ENCODE results near the gene POLR1D.

Gene POLR1D

DNA sequence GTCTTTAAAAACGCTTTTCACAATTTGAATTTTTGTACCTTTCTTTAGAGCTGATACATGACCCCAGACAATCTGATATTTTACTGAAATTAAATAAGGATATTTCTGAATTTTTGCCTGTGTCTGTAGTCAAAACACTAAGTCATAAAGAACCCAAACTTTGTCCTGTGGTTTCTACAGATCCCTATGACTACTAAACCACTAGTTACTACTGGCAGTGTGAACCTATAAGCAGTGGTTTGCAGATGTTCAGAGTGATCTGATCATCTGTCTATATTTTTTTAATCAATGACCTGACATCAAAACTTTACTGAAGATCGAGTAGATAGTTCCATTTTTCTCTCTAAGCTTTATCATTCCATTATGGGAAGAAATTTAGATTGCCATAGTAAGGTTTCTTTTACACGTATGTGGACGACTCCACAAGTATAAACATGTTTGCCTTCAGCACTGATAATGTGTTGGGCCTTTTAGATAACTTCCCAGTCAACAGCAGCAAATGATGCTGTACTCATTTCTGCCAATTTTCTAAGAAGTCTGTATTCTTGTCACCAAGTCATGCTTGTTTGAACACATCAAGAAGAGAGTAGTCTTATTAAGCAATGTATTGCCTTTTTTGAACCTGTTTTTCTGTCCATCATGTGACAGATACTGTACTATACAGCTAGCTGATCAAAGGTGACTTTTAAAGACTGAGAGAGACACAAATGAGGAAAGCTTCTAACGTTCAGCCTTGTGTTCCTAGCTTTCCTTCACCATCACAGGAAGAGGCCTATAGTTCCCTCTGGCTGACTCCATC, 21.8 kb downstream of the POLR1D start:
- no peaks in the 10 kb centered on the region for H3K9me3 Mint-ChIP-seq
- H3K27me3 Mint-ChIP-seq, result no peaks in the 10 kb centered on the region
- H3K27ac Mint-ChIP-seq, result no peak overlapping the region
- DNase-seq, result no peak
- ATAC-seq, result no peak
- no peak overlapping the region for H3K4me3 Mint-ChIP-seq
- H3K4me1 Mint-ChIP-seq, result peaks cover 39% of the 10 kb centered on the region

DNA sequence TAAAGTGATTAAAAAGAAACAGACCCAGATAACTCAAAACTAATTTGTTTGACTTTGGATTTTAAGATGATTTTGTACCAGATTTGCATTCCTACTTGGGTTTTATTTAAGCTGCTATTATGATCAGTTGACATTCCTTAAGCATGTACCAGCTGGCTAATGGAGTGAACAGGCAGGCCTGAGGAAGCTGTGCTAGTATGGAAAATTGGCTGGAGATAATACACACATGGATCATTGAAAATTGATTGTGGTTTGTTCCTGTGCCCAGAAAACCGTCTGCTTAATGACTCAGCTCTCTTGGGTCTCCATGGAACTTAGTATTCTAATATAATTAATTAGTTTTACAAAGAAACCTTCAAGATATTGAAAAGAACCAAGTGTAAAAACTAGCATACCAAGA, 22.6 kb downstream of the POLR1D start:
- Mint-ChIP-seq H3K4me1 (peaks cover 33% of the 10 kb centered on the region), H3K27ac (no peak overlapping the region), H3K4me3 (no peak overlapping the region), H3K27me3 (no peaks in the 10 kb centered on the region), H3K9me3 (no peaks in the 10 kb centered on the region)
- no peak for DNase-seq
- ATAC-seq, result no peak

DNA sequence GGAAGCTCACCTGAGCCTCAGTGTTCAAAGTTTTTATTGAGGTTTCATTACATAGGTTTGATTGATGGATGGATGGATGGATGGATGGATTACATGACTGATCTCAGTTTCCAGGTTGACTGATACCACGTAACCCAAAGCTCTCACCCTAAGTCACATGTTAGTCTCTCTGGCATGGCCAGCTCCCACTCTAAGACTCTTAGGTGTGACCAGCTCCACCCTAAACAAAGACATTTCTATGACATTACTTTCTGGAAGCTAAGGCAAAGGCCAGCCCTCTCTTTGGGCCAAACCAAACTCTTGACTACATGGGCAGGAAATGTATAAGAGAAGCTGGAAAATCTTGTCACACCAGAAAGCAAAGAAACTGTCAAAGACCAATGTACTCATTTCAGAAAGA, 28.6 kb downstream of the POLR1D start:
- no peaks in the 10 kb centered on the region for H3K27me3 Mint-ChIP-seq
- H3K9me3 Mint-ChIP-seq, result peaks cover 11 to 12% of the 10 kb centered on the region in 2 donors
- DNase-seq (no peak), ATAC-seq (no peak)
- no peak overlapping the region for H3K27ac Mint-ChIP-seq
- H3K4me1 Mint-ChIP-seq, result peaks cover 7% of the 10 kb centered on the region
- no peak overlapping the region for H3K4me3 Mint-ChIP-seq

DNA sequence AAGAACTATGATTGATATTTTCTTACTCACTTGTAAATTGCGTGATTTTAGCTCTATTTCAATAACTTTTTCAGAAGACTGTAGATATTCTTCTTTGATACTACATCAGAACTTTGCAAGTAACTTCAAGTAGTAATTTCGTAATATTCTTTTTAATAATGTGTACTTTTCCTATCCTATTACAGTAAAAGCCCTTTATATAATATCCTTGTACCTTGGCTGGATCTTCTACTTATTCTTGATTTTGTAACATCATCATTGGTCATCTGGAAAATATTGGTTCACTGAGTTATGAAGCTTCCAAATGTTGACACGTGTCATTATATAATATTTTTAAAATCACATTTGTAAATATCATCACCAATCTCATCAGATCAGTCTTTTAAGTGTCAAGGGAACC, 32.4 kb downstream of the POLR1D start:
- Mint-ChIP-seq H3K27ac (no peak overlapping the region), H3K4me3 (no peak overlapping the region), H3K4me1 (no peaks in the 10 kb centered on the region), H3K27me3 (no peaks in the 10 kb centered on the region), H3K9me3 (peaks cover 11 to 12% of the 10 kb centered on the region in 2 donors)
- ATAC-seq (no peak), DNase-seq (no peak)

DNA sequence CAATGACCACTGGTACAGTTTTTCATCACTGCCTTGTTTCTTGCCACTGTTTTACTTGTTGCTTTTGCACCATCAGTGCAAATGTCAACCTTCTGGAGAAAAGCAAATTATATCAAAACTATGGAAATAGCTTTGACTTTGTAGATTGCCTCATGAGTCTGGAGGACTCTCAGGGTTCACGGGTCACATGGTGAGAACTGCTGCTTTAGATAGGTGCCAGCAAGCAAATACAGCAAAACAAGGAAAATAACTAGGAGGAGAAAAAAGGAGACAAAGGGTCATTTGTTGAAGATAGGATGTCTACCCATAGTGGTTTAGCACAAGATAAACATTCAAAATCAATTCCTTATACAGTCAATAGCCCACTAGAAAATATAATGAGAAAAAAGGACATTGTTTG, 33.1 kb downstream of the POLR1D start:
- no peak overlapping the region for H3K4me3 Mint-ChIP-seq
- ATAC-seq, result no peak
- DNase-seq, result no peak
- no peak overlapping the region for H3K27ac Mint-ChIP-seq
- H3K4me1 Mint-ChIP-seq, result no peaks in the 10 kb centered on the region
- peaks cover 8% of the 10 kb centered on the region in 2 donors for H3K9me3 Mint-ChIP-seq
- H3K27me3 Mint-ChIP-seq, result no peaks in the 10 kb centered on the region

DNA sequence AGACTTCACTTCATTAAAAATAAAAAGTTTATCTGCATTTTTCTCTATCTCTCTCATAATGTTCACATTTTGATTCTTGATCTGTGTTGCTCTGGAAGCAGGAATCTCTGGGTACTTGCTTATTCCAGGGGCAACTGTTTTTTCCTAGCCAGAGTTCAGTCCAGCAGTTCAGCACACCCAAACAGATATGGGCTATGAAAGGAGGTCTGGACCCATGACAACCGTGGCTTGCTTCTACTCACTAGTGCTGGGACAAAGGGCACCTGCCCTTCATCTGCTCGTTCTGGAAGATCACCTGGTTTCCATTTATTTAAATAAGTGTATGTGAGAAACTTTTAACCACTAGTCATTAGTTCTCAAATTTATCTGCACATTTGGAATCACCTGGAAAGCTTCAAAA, 36.0 kb downstream of the POLR1D start:
- Mint-ChIP-seq H3K27ac (no peak overlapping the region), H3K27me3 (no peaks in the 10 kb centered on the region), H3K9me3 (no peaks in the 10 kb centered on the region), H3K4me3 (no peak overlapping the region), H3K4me1 (peaks cover 12% of the 10 kb centered on the region)
- ATAC-seq (no peak), DNase-seq (no peak)

DNA sequence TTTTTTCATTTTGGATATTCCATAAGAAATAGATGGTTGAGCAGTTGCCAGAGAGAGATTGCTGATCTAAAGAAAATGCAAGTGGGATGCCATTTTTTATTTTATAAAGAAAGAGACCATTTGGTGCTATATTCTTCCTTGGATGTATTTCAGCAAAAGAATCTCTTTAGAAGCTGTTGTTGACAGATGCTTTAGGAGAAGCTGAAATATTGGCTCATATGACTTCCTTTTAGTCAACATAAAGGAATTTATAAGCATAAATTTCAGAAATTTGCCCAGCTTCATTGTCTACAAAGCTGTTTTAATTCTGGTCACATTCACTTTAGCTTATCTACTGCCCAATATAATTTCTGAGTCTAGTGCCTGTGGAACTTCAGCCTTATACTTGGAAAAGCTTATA, 36.9 kb downstream of the POLR1D start:
- DNase-seq, result no peak
- no peaks in the 10 kb centered on the region for H3K27me3 Mint-ChIP-seq
- ATAC-seq, result no peak
- peaks cover 12% of the 10 kb centered on the region for H3K4me1 Mint-ChIP-seq
- H3K9me3 Mint-ChIP-seq, result no peaks in the 10 kb centered on the region
- H3K27ac Mint-ChIP-seq, result no peak overlapping the region
- no peak overlapping the region for H3K4me3 Mint-ChIP-seq

DNA sequence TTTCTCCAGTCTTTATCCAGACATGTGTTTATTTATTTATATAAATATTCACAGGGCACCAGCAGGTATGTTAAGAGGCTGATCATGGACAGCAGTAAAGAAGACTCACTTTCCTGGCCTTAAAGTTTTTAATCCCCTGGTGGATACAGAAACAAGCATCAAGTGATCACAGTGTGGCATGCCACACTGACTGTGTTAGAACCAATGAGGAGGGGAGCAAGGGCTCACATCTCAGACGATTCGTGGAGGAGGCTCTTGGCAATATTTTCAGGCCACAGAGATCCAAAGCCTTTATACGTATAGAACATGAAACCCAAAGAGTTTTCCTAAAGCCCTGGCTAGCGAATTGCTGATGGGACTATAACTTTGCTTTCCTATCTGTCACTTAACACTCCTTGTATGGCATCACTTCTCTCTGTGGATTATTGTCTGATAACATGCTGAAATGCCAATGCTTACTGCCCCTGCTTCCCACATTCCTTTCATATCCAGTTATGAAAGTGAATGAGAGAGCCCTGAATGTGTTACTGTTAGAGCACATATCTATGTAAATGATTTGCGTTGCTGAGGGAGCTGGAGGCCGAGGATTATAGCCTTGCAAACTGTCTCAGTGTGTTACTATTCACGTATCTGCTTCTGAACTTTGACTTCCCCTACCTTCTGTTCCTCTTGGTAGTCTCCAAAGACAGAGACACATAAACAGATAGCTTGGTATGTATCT, 37.6 kb downstream of the POLR1D start:
- H3K4me1 Mint-ChIP-seq, result peaks cover 12% of the 10 kb centered on the region
- DNase-seq (no peak), ATAC-seq (no peak)

DNA sequence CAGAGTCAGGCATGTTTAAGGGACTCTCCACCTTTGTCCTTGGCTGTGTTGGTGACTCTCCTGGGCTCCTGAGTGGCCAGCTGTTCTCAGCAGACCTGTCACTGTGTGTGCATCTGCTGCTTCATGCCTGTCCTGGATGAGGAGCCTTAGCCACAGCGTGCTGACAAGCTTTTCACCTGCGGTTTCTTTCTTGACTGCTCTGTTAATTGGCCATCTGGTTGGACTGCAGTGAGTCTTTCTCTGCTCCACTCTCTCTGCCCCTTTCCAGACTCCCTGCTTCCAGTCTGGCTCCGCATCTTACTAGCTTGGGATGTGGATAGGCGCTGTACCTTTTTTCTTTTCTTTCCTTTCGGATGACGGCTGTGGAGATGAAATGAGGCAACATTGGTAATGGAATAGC, 38.8 kb downstream of the POLR1D start:
- Mint-ChIP-seq H3K27me3 (no peaks in the 10 kb centered on the region), H3K4me3 (no peak overlapping the region), H3K9me3 (no peaks in the 10 kb centered on the region), H3K27ac (no peak overlapping the region), H3K4me1 (peaks cover 12% of the 10 kb centered on the region)
- ATAC-seq (no peak), DNase-seq (no peak)

More for the DNA sequence above, 37.6 kb downstream of the POLR1D start:
- H3K27me3 Mint-ChIP-seq, result no peaks in the 10 kb centered on the region
- no peaks in the 10 kb centered on the region for H3K9me3 Mint-ChIP-seq
- H3K4me3 Mint-ChIP-seq, result no peak overlapping the region
- H3K27ac Mint-ChIP-seq, result no peak overlapping the region

DNA sequence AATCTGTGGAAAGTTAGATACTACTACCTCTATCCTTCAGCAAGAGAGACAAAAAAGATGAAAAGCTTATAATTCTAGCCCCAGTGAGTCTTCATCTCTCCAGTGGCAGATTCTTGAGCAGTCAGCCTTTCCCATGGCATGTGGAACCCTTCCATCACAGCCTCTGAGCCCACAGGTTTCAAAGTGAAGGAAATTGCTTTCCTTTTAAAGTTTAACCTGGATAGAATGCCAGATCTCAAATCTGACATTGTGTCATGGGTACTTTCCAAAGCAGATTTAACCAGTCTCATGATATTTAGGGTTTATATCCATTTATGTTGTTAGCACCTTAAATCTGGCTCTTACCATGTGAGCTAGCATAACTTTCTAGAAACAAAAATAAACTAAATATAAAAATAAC, 39.3 kb downstream of the POLR1D start:
- no peaks in the 10 kb centered on the region for H3K27me3 Mint-ChIP-seq
- peaks cover 12% of the 10 kb centered on the region for H3K4me1 Mint-ChIP-seq
- no peaks in the 10 kb centered on the region for H3K9me3 Mint-ChIP-seq
- ATAC-seq (no peak), DNase-seq (no peak)
- H3K27ac Mint-ChIP-seq, result no peak overlapping the region
- H3K4me3 Mint-ChIP-seq, result no peak overlapping the region

DNA sequence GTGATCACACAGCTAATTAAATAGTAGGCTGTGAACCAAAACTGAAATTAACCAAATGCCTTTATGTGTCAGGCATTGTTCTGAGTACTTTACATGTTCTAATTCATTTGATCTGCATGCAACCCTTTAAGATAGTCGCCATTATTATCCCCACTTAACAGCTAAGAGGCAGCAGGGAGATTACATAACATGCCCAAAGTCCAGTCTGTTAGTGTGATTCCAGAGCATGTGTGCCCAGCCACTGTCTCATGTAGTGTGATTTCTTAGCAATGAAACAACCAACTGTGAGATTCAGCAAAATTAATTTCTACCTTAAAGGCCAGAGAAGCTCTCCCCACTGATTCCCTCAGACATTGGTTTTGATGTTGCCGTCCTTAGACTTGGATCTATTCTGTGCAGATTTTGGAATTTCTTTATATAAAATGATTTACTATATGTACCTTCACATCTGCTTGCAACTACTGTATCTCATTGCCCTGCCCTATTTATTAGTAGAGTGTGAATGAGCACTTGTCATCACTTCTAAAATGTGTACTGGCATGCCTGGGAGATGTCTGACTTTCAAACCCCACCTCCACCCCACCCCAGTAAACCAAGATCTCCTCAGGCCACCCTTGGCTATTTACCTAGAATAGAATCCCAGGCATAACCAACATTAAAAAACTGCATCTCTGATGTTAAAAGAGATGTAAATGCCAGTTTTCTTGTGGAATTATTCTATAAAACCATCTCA, 41.2 kb downstream of the POLR1D start:
- no peak for DNase-seq
- Mint-ChIP-seq H3K4me3 (no peak overlapping the region), H3K27me3 (no peaks in the 10 kb centered on the region), H3K9me3 (no peaks in the 10 kb centered on the region), H3K27ac (no peak overlapping the region), H3K4me1 (peaks cover 12% of the 10 kb centered on the region)
- ATAC-seq, result no peak

DNA sequence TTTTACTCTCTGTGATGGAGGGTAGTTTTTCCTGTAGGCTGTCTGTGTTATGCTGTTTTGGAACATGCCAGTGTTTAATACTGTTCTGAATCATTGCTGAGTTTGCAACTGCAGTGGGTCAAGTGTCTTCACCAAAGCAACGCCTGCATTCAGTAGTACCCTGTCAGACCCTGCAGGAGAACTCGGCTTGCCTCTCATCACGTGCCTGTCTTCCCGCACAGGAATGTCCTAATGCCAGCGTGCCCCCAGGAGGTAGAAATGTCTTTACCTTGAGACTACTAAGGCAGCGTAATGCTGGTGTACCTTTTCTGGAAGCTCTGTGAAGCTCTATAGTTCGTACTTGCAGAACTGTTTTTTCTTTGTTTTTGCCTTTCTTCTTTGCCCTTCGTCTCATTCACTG, 42.3 kb downstream of the POLR1D start:
- DNase-seq (no peak), ATAC-seq (no peak)
- Mint-ChIP-seq H3K4me1 (peaks cover 12% of the 10 kb centered on the region), H3K9me3 (no peaks in the 10 kb centered on the region), H3K27ac (no peak overlapping the region), H3K4me3 (no peak overlapping the region), H3K27me3 (no peaks in the 10 kb centered on the region)

DNA sequence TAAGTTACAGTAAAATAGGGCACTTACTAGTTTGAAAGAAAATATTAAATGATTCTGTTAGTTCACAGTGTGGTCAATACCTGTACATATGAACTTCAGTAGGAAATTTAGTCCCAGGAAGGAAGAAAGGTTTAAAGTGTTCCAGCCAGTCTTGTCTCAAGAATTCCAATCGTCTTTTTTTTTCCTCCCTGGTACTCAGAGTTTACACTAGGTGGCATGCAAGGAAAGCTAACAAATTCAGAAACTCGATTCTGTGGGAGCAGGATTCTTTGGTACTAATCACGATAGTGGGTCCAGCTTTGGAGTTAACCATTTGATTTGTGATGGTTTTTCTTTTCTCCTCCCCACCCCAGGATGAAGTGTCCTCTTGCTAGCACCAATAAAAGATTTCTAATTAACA, 43.6 kb downstream of the POLR1D start:
- no peaks in the 10 kb centered on the region for H3K27me3 Mint-ChIP-seq
- H3K9me3 Mint-ChIP-seq, result no peaks in the 10 kb centered on the region
- ATAC-seq, result no peak
- H3K4me1 Mint-ChIP-seq, result peaks cover 12% of the 10 kb centered on the region
- H3K27ac Mint-ChIP-seq, result peak overlapping the region in 1 of 2 donors; percentile 54
- no peak overlapping the region for H3K4me3 Mint-ChIP-seq
- no peak for DNase-seq

DNA sequence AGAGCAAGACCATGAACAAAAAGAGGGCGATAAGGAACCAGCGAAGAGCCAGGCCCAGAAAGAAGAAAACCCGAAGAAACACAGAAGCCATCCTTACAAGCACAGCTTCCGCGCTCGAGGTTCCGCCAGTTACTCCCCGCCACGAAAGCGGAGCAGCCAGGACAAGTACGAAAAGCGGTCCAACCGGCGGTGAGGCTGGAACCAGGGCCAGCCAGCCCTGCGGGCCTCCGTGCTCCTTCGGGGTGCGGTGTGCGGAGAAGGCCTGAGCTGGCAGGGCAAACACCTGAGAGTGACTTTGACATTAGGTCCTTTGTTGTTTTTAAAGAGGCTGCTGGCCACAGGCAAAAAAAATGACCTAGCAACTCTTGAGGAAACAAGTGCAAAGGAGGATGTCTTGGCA, 44.1 kb downstream of the POLR1D start:
- Mint-ChIP-seq H3K4me1 (peaks cover 8% of the 10 kb centered on the region), H3K27me3 (no peaks in the 10 kb centered on the region), H3K9me3 (no peaks in the 10 kb centered on the region), H3K27ac (peak overlapping the region in 1 of 2 donors; percentile 54), H3K4me3 (no peak overlapping the region)
- DNase-seq (no peak), ATAC-seq (no peak)

DNA sequence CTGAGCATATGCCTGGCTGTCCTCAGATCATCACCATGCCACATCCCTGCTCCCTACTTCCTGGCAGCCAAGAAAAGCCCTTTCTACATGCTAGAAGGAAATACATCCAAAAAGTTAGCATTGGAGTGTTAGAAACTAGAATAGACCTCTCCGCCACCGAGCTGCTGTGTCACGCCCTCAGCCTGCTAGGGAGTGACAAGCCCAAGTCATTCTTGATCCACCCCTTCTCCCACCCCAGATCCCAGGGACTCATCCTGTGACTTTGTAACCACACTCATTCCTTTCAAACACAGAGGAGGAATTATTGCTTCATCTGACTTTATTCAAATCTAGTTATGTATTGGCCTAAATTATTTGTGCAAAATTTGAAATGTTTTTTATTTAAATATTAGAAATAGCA, 45.3 kb downstream of the POLR1D start:
- H3K4me3 Mint-ChIP-seq, result no peak overlapping the region
- no peaks in the 10 kb centered on the region for H3K4me1 Mint-ChIP-seq
- no peak for DNase-seq
- H3K9me3 Mint-ChIP-seq, result no peaks in the 10 kb centered on the region
- no peaks in the 10 kb centered on the region for H3K27me3 Mint-ChIP-seq
- ATAC-seq, result no peak
- no peak overlapping the region for H3K27ac Mint-ChIP-seq

DNA sequence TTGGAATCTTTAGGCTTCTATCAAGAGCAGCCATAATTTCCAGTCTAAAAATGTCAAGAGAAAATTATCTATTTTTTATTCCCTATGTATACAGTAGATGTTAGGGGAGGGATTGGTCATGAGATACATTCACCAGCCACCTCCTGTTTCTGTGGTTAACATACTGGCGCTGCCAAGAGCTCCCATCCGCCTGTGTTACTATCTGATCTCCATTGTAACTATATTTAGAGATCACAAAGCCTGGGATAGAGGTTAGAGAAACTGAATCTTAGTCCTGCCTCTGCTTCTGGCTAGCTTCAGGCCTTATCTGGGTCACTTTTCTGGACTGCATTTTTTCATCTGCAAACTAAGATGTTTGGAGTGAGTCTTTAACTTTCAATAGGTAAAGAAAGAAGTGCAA, 46.3 kb downstream of the POLR1D start:
- no peak for ATAC-seq
- H3K9me3 Mint-ChIP-seq, result no peaks in the 10 kb centered on the region
- H3K4me1 Mint-ChIP-seq, result no peaks in the 10 kb centered on the region
- H3K27ac Mint-ChIP-seq, result no peak overlapping the region
- no peak overlapping the region for H3K4me3 Mint-ChIP-seq
- DNase-seq, result no peak
- no peaks in the 10 kb centered on the region for H3K27me3 Mint-ChIP-seq

Measured in stimulated activated naive CD8-positive, alpha-beta T cell treated with anti-CD3 and anti-CD28 coated beads, Interleukin-15, amount 100 ng/mL, for 72 hours (primary cell).